GM21381 (cell line): ENCODE data around the gene TRAF7.
"Not testable (repeated sequence)": the region's sequence is repeated elsewhere in the genome, so short reads cannot be mapped to it uniquely, and the experiment has no call there.

Source experiments
- ATAC-seq: cut with Tn5 transposase; IDR thresholded peaks from one replicate; pipeline ENCODE4 v1.9.1; 2021; ENCODE audit warnings: mild to moderate bottlenecking, moderate library complexity; ENCODE audit not compliant: unreplicated experiment

The TRAF7 gene

GRCh38 chr16:2197765-2198164 is 42.2 kb downstream of the TRAF7 start:
- no peak for ATAC-seq

GRCh38 chr16:2198283-2198682 is 42.7 kb downstream of the TRAF7 start:
- ATAC-seq: no peak

GRCh38 chr16:2199095-2199494 is 43.5 kb downstream of the TRAF7 start:
- ATAC-seq: no peak

- ATAC-seq: no peak
Measured at GRCh38 chr16:2199621-2200139, 44.1 kb downstream of the TRAF7 start.

- ATAC-seq: no peak
Measured at GRCh38 chr16:2200313-2200712, 44.7 kb downstream of the TRAF7 start.

- not testable (repeated sequence) for ATAC-seq
Measured at GRCh38 chr16:2203119-2203688, 47.6 kb downstream of the TRAF7 start.

GRCh38 chr16:2204416-2205103 is 49.0 kb downstream of the TRAF7 start:
- ATAC-seq: no peak

- ATAC-seq: peak; percentile 71
Measured at GRCh38 chr16:2205104-2205966, 49.8 kb downstream of the TRAF7 start, which contains the start of gene MLST8. Gene MLST8, plus strand, starts transcription at chr16:2205454. Its CDS starts 632 bp downstream, at chr16:2206086.

- peak; percentile 10 for ATAC-seq
Measured at GRCh38 chr16:2205967-2206313, 50.4 kb downstream of the TRAF7 start.

- no peak for ATAC-seq
Measured at GRCh38 chr16:2206420-2206779, 50.8 kb downstream of the TRAF7 start.

- ATAC-seq: no peak
Measured at GRCh38 chr16:2206780-2207433, 51.3 kb downstream of the TRAF7 start.

- ATAC-seq: no peak
Measured at GRCh38 chr16:2207872-2208271, 52.3 kb downstream of the TRAF7 start.

- ATAC-seq: no peak
Measured at GRCh38 chr16:2208308-2208707, 52.7 kb downstream of the TRAF7 start.

- no peak for ATAC-seq
Measured at GRCh38 chr16:2208772-2209171, 53.2 kb downstream of the TRAF7 start.

GRCh38 chr16:2209258-2210008 is 53.9 kb downstream of the TRAF7 start:
- no peak for ATAC-seq

GRCh38 chr16:2210009-2210332 is 54.4 kb downstream of the TRAF7 start:
- no peak for ATAC-seq

GRCh38 chr16:2210386-2211365 is 55.1 kb downstream of the TRAF7 start, which contains the start of gene BRICD5:
Gene BRICD5, minus strand, starts transcription at chr16:2210863. Its CDS starts 30 bp downstream, at chr16:2210833.
- ATAC-seq: no peak

- ATAC-seq: no peak
Measured at GRCh38 chr16:2211923-2212347, 56.4 kb downstream of the TRAF7 start.
